CD4-positive, alpha-beta T cell treated with Interleukin-2 at 100 ng/mL for 4 hours (primary cell): ENCODE data around the gene PRIMPOL.
"Not testable (repeated sequence)": the region's sequence is repeated elsewhere in the genome, so short reads cannot be mapped to it uniquely, and the experiment has no call there.

ENCODE experiments used
- DNase-seq: peaks from one replicate; pipeline ENCODE4 v3.0.0-alpha.2; 2020; ENCODE audit warnings: low spot score

PRIMPOL gene

GRCh38 chr4:184636897-184637296 lies 12.6 kb upstream of the PRIMPOL start:
- no peak for DNase-seq

GRCh38 chr4:184641022-184641421 lies 8.5 kb upstream of the PRIMPOL start:
- DNase-seq: no peak

- DNase-seq: no peak
Measured at GRCh38 chr4:184641451-184641850, 8.1 kb upstream of the PRIMPOL start.

- no peak for DNase-seq
Measured at GRCh38 chr4:184643731-184644130, 5.8 kb upstream of the PRIMPOL start.

GRCh38 chr4:184644553-184645307 lies 4.8 kb upstream of the PRIMPOL start:
- DNase-seq: no peak

GRCh38 chr4:184645904-184646610 lies 3.5 kb upstream of the PRIMPOL start:
- DNase-seq: no peak

- no peak for DNase-seq
Measured at GRCh38 chr4:184647266-184648053, 2.1 kb upstream of the PRIMPOL start.

GRCh38 chr4:184648054-184648312 lies 1.6 kb upstream of the PRIMPOL start:
- no peak for DNase-seq

GRCh38 chr4:184648313-184649025 lies 1.1 kb upstream of the PRIMPOL start:
- DNase-seq: peak; percentile 38

- no peak for DNase-seq
Measured at GRCh38 chr4:184649971-184650855, 675 bp downstream of the PRIMPOL start.

- DNase-seq: no peak
Measured at GRCh38 chr4:184651899-184652298, 2.4 kb downstream of the PRIMPOL start.

GRCh38 chr4:184652681-184653080 lies 3.1 kb downstream of the PRIMPOL start:
- not testable (repeated sequence) for DNase-seq

GRCh38 chr4:184653650-184654049 lies 4.1 kb downstream of the PRIMPOL start:
- no peak for DNase-seq

GRCh38 chr4:184655889-184656869 lies 6.6 kb downstream of the PRIMPOL start:
- DNase-seq: no peak

GRCh38 chr4:184657144-184657543 lies 7.6 kb downstream of the PRIMPOL start:
- DNase-seq: no peak

- DNase-seq: not testable (repeated sequence)
Measured at GRCh38 chr4:184657820-184658219, 8.3 kb downstream of the PRIMPOL start.

GRCh38 chr4:184660978-184661377 lies 11.4 kb downstream of the PRIMPOL start:
- no peak for DNase-seq

- no peak for DNase-seq
Measured at GRCh38 chr4:184662236-184662635, 12.7 kb downstream of the PRIMPOL start.

GRCh38 chr4:184664445-184665210 lies 15.1 kb downstream of the PRIMPOL start:
- no peak for DNase-seq
